C1 segment of cervical spinal cord (tissue), 14 donors: ENCODE data around the gene SVOPL.

Source experiments
- DNase-seq, 14 donors: peaks; one replicate each; lab custom pipeline; 2025; lab: John Stamatoyannopoulos, UW

The SVOPL gene

GRCh38 chr7:138661069-138661635, 40.0 kb downstream of the SVOPL start:
- DNase-seq: no peak

GRCh38 chr7:138658889-138659288, 42.3 kb downstream of the SVOPL start:
- no peak for DNase-seq

GRCh38 chr7:138657854-138658386, 43.2 kb downstream of the SVOPL start:
- DNase-seq: no peak

- no peak for DNase-seq
Observed at GRCh38 chr7:138656952-138657351, 44.2 kb downstream of the SVOPL start.

- DNase-seq: no peak
Observed at GRCh38 chr7:138654616-138655015, 46.5 kb downstream of the SVOPL start.

- DNase-seq: no peak
Observed at GRCh38 chr7:138649506-138649905, 51.7 kb downstream of the SVOPL start.

GRCh38 chr7:138645284-138645683, 55.9 kb downstream of the SVOPL start:
- DNase-seq: no peak

- DNase-seq: no peak
Observed at GRCh38 chr7:138632826-138633602, 68.1 kb downstream of the SVOPL start.

GRCh38 chr7:138632384-138632783, 68.8 kb downstream of the SVOPL start:
- no peak for DNase-seq

- DNase-seq: no peak
Observed at GRCh38 chr7:138630059-138630610, 71.0 kb downstream of the SVOPL start.

- DNase-seq: no peak
Observed at GRCh38 chr7:138627361-138627760, 73.8 kb downstream of the SVOPL start.

- no peak for DNase-seq
Observed at GRCh38 chr7:138626846-138627245, 74.3 kb downstream of the SVOPL start.

GRCh38 chr7:138625849-138626230, 75.3 kb downstream of the SVOPL start:
- DNase-seq: no peak

GRCh38 chr7:138625084-138625848, 75.9 kb downstream of the SVOPL start:
- DNase-seq: no peak

GRCh38 chr7:138622841-138623240, 78.3 kb downstream of the SVOPL start:
- DNase-seq: no peak

- DNase-seq: no peak
Observed at GRCh38 chr7:138618933-138619332, 82.2 kb downstream of the SVOPL start.

GRCh38 chr7:138618506-138618905, 82.7 kb downstream of the SVOPL start:
- DNase-seq: no peak

GRCh38 chr7:138616085-138616484, 85.1 kb downstream of the SVOPL start:
- no peak for DNase-seq

- no peak for DNase-seq
Observed at GRCh38 chr7:138613630-138614029, 87.5 kb downstream of the SVOPL start.

GRCh38 chr7:138610671-138611170, 90.4 kb downstream of the SVOPL start:
- no peak for DNase-seq

GRCh38 chr7:138608275-138608674, 92.9 kb downstream of the SVOPL start:
- no peak for DNase-seq
